ENCODE data around the gene SCN4B. TPM values are rescaled to one million over a fixed set of nuclear protein-coding genes. Genes with fewer than 3 reads are reported as not detected.

SCN4B gene, protein sequence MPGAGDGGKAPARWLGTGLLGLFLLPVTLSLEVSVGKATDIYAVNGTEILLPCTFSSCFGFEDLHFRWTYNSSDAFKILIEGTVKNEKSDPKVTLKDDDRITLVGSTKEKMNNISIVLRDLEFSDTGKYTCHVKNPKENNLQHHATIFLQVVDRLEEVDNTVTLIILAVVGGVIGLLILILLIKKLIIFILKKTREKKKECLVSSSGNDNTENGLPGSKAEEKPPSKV
- 0.39 and 0.43 TPM in 2 replicates for total RNA-seq

DNA sequence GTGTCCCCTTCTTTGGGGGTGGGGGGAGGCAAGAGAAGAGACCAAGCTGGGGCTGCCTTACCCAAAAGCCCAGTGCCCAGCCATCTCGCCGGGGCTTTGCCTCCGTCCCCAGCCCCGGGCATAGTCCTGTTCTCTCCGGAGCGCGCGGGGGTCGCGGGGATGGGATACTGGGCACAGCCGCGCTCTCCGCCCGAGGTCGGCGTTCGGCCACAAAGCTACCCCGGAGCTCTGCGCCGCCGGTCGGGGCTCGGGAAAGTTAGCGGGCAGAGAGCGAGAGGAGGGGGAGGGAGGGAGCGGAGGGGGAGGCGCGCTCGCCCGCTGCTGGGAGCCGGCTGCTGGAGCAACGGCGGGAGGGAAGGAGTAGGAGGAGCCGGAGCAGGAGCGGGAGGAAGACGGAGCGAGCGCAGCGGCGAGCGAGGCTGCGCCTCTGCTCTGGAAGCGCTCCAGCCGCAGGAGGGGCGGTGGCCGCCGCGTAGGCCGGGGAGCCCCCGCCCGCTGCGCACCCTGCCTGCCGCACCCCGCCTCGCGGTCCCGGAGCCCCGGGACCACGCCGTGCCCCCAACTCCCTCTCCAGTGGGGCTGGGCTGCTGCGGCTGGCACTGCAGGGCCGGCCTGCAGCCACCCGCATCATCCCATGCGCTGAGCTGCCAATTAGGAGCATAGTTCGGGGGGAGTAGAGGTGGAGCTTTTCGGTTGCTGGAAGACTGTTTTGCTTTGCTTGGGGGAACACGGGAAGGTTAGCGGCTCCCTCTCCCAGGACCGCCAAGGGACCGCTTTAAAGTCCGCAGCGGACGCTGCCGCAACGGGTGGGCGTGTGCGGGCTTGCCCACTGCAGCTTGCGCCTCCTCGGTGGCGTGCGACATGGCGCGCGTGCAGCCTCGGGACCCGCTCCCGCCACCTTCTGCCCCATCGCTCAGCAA, at the start of gene SCN4B:
Gene SCN4B (minus strand): TSS at position 272 of the 920 bp plus-strand sequence. CDS start 150 bp downstream, at position 122.

DNA sequence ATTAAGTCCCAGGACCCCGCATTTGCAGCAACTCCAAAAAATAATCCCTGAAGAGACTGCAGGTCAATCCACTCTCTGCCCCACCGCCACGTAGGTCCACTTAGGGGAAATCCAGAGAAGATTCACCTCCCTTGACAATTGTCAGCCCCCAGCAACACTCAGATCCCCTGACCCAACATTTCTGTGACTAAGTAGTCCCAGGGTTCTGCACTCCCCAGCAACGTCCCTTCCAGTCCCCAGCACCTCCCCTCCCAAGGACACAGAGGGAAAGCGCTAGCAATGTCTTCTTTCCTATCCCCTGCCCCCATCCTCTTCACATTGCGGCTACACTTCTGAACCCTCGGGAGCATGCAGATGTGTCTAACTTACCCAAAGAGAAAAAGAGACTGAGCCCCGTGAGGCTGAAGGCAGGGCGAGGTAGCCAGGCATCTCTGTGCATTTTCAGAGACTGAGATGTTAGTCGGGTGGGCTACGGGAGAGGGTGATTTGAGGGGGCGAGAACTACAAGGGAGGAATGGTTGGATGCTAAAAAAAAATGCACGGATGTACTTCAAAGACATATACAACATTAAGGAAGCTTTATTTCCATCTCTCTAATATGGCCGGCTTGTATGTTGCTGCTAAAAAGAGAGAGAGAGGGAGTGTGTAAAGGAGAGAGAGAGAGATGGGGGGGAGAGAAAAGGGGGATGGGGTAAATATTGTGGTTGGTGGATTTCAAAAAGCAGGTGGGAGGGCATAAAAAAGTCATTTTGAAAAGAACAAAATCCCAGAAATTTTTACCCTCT, 23.6 kb upstream of the SCN4B start, which contains the start of gene SCN2B:
Gene SCN2B (minus strand): TSS at position 647 of the 785 bp plus-strand sequence. CDS start 208 bp downstream, at position 439.

DNA sequence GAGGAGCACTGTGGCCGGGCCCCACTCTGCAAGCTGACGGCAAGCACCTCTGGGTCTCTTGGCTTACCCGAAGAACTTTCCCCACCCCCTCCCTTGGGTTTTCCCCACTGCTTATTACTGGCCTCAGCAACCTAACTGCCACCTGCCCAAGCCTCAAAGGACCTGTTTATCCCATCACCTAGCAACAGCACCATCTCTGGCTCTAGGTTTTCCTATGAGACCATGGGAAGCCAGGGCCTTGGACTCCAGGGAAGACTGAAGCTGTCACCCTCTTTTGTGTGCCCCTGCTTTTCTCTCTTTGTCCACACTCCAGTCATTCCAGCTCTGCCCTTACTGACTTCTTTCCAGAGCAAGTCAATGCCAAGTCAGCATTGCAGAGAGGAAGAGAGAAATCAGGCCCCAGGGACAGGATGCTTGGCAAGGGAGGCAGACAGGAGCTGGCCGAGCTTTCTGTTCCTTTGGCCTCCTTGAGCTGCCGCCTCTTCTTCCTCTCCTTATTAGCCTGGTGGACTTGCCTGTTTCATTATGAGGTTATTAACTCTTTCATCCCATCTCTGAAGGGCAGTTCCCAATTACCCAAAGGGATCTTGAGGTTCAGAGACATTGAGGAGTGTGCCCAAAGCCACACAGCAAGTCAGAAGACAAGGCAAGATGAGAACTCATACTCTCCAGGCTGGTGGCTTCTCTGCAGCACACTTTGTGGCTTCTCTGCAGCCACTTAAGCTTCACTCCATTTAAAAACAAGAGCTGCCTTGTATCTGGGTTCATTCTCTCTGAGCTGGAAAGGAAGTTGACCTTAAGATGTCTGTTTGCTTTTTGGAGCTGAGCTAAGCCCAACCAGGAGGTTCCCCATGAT, 65.5 kb downstream of the SCN4B start, which contains the start of gene SMIM35:
Gene SMIM35 (minus strand): TSS at position 51 of the 856 bp plus-strand sequence. CDS start 206 bp downstream, outside the sequence.

Other genes starting within 250 kb of the SCN4B start
- 0.79 and 1.3 TPM in 2 replicates for gene TMPRSS13, start 223.4 kb downstream of the SCN4B start, total RNA-seq
- gene IL10RA, start 166.4 kb downstream of the SCN4B start, total RNA-seq: not detected in 2 replicates
- under 0.01 TPM in 1 of 2 replicates, not detected in the other for gene TMPRSS4, start 75.7 kb downstream of the SCN4B start, total RNA-seq
- not detected in 2 replicates for gene SMIM35, start 65.9 kb downstream of the SCN4B start, total RNA-seq
- not detected in 2 replicates for gene SCN2B, start 23.8 kb upstream of the SCN4B start, total RNA-seq
- gene JAML, start 72.2 kb upstream of the SCN4B start, total RNA-seq: under 0.01 TPM in 1 of 2 replicates, not detected in the other
- gene MPZL3, start 99.5 kb upstream of the SCN4B start, total RNA-seq: 35.3 and 61.1 TPM in 2 replicates
- 69.5 and 85.8 TPM in 2 replicates for gene MPZL2, start 111.5 kb upstream of the SCN4B start, total RNA-seq
- gene CD3E, start 151.9 kb upstream of the SCN4B start, total RNA-seq: not detected in 2 replicates
- not detected in 2 replicates for gene CD3D, start 189.9 kb upstream of the SCN4B start, total RNA-seq
- gene CD3G, start 191.5 kb upstream of the SCN4B start, total RNA-seq: not detected in 2 replicates
- gene UBE4A, start 206.8 kb upstream of the SCN4B start, total RNA-seq: 39.7 and 67.5 TPM in 2 replicates
- gene ATP5MG, start 248.8 kb upstream of the SCN4B start, total RNA-seq: 34.5 and 41.3 TPM in 2 replicates

Measured in placental epithelial cell (primary cell).